ENCODE measurements around the gene MAOA.

Gene MAOA

DNA sequence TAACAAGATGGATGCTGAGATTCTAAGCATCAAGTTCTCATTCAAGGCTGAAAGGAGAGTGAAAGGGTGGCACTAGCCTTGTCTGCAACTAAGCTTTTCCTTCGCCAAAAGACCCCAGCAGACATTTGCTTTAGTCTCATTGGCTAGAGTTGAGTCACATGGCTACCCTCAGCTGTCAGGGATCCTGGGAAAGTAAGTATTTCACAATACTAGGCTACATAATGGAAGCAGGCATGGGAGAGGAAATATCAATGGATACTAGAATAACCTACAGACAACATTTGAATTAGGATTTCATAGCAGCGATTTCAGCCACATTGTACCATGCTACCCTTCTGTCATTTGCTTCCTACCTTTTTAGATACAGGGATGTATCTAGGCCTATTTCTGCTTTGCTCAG, 29.1 kb downstream of the MAOA start:
- ChIA-PET POLR2A (no interaction called here), CTCF (no interaction called here)
- no peak for TF ChIP-seq CTCF (IDR thresholded peaks at IDR 0.05; ENCODE audit: insufficient read depth, low read length, missing control alignments)
- no peak for DNase-seq (ENCODE audit: low read depth, low spot score)
- no peak overlapping the region for H3K4me3 ChIP-seq (ENCODE audit: low read depth, low read length)

DNA sequence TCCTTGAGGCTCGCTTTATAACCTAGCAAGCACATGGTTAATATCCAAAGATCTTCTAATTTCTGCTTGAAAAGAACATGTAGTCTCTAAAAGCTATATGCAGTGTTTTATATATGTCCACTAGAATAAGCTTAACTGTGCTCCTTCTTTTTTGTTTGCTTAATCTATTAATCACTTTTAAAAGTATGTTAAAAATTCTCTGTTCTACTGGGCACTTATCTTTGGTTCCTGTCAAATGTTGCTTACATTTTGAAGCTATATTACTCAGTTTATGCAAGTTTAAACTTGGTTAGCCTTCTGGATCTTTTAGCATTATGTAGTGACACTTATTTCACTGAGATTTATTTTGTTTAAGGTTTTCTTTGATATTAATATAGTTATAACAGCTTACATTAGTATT, 32.5 kb downstream of the MAOA start:
- TF ChIP-seq CTCF (IDR thresholded peaks at IDR 0.05; ENCODE audit: insufficient read depth, low read length, missing control alignments), result no peak
- POLR2A ChIA-PET, result no interaction called here
- no peak for DNase-seq (ENCODE audit: low read depth, low spot score)
- CTCF ChIA-PET, result no interaction called here
- H3K4me3 ChIP-seq (ENCODE audit: low read depth, low read length), result no peak overlapping the region

GRCh38 chrX:43693602-43694406, 37.7 kb downstream of the MAOA start:
- POLR2A ChIA-PET, result no interaction called here
- H3K4me3 ChIP-seq (ENCODE audit: low read depth, low read length), result no peak overlapping the region
- CTCF ChIA-PET, result no interaction called here

GRCh38 chrX:43699475-43699874, 43.4 kb downstream of the MAOA start:
- ChIA-PET CTCF (no interaction called here), POLR2A (no interaction called here)
- no peak overlapping the region for H3K4me3 ChIP-seq (ENCODE audit: low read depth, low read length)
- DNase-seq (ENCODE audit: low read depth, low spot score), result no peak
- TF ChIP-seq CTCF (IDR thresholded peaks at IDR 0.05; ENCODE audit: insufficient read depth, low read length, missing control alignments), result no peak

More at GRCh38 chrX:43693602-43694406, 37.7 kb downstream of the MAOA start:
- no peak for TF ChIP-seq CTCF (IDR thresholded peaks at IDR 0.05; ENCODE audit: insufficient read depth, low read length, missing control alignments)
- no peak for DNase-seq (ENCODE audit: low read depth, low spot score)

- ChIA-PET POLR2A (no interaction called here), CTCF (no interaction called here)
- no peak for DNase-seq (ENCODE audit: low read depth, low spot score)
- TF ChIP-seq CTCF (IDR thresholded peaks at IDR 0.05; ENCODE audit: insufficient read depth, low read length, missing control alignments), result no peak
- no peak overlapping the region for H3K4me3 ChIP-seq (ENCODE audit: low read depth, low read length)
Measured at GRCh38 chrX:43702079-43702524, 46.0 kb downstream of the MAOA start.

DNA sequence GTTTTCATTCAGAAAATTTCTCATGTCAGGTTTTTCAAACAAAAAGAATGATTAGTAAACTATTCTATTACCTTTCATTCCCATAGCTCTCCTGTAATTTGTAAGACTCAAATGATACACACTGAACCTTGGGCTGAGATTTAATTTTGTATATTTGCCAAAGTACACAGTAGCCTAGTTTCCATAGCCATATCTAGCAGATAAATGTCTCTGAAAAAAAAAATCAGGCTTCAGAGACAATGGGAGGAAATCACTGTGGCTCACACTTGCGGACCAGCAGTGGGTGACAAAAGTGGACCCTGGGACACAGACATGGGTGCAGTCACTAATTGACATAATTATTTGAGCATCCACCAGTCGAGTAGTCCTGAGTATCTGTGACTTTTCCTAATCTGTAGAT, 46.6 kb downstream of the MAOA start:
- POLR2A ChIA-PET, result no interaction called here
- no peak for TF ChIP-seq CTCF (IDR thresholded peaks at IDR 0.05; ENCODE audit: insufficient read depth, low read length, missing control alignments)
- H3K4me3 ChIP-seq (ENCODE audit: low read depth, low read length), result no peak overlapping the region
- DNase-seq (ENCODE audit: low read depth, low spot score), result no peak
- CTCF ChIA-PET, result no interaction called here

Measured in AG04449 (cell line).